Suppressor macrophage treated with lipopolysaccharide for 1 hour (primary cell): ENCODE results near the gene NLGN4Y.

Experiments used
- DNase-seq, 3 donors: peaks; one replicate each; pipeline ENCODE4 v3.0.0-alpha.2; 2020 to 2022

The NLGN4Y gene

DNA sequence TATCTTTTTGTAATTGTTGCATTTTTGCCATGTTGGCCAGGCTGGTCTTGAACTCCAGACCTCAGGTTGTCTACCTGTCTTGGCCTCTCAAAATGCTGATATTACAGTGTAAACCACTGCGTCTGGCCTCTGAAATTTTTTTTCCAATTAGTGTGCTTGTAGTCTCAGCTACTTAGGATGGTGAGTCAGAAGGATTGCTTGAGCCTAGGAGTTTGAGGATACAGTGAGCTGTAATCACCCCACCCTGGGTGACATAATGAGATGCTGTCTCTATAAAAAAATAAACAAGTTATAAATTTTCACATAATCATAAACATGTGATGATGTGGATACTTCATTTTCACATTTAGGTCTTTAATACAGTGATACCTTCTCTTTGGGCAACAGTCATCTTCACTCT, 154.9 kb downstream of the NLGN4Y start:
- no peak for DNase-seq

DNA sequence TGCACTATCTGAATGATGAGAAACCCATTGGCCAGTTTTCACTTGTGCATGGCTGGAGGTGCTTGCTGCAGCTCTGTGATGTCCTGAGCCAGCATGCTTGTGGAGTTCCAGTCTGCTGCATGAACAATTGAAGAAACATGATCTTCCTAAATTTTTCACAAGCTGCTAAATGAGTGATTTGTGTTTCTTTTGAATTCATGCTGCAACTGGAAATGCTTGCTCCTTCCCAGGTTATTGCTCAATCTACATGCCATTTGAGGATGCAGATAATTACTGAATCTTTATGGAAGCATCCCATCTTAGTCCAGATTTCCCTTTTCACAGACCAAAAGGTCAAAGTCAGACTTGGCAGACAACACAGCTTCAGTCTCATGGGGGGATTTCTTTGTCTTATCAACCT, 170.2 kb downstream of the NLGN4Y start:
- no peak for DNase-seq

DNA sequence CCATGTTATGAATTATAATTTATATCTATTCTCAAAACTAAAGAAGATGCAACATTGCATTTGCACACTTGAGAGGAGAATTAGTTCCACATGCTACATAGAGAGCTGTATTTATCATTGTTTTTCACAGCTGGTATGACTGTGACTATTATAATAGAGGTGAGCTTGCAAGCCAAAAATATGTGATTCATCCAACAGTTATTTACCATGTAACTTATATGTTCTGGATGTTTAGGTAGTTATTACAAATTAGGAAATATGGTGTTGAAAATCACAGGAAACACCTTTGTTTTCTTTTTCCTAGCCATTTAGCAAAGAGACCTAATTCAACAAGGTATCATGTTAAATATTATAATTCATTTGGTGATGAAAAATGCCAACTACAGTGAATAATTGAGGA, 183.8 kb downstream of the NLGN4Y start:
- no peak for DNase-seq

- DNase-seq: no peak
Measured at GRCh38 chrY:14741596-14741995, 217.3 kb downstream of the NLGN4Y start.

DNA sequence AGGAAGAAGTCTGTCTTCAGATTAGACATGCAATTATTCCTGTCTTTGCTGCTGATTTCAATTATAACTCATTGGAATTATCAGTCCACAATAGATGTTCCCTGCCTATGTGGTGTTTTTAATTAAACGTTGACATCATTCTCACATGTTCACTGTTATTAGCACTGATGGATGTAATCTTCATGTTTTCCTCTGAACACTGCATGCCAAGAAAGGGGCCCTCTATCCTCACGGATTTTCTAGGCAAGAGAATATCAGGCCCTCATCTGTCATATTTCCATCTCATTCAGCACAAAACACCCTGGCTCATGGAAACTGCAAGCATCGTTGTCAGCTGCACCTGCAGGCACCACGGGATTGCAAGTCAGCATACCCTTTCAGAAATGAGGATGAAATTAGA, 224.0 kb downstream of the NLGN4Y start:
- DNase-seq: no peak

DNA sequence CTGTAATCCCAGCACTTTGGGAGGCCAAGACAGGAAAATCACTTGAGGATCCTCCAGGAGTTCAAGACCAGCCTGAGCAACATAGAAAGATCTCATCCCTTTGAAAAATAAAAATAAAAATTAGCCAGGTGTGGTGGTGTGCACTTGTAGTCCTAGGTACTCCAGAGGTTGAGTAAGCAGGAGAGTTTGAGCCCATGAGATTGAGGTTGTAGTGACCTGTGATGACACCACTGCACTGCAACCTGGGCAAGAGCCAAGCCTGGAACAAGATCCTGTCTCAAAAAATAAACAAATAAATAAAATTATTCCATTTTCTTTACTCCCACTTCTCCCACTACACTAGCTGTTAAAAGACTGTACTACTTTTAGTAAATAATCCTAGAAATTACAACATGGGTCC, 231.2 kb downstream of the NLGN4Y start:
- DNase-seq: no peak

- no peak for DNase-seq
Measured at GRCh38 chrY:14762903-14763302, 238.6 kb downstream of the NLGN4Y start.

- DNase-seq: no peak
Measured at GRCh38 chrY:14763600-14763999, 239.3 kb downstream of the NLGN4Y start.

DNA sequence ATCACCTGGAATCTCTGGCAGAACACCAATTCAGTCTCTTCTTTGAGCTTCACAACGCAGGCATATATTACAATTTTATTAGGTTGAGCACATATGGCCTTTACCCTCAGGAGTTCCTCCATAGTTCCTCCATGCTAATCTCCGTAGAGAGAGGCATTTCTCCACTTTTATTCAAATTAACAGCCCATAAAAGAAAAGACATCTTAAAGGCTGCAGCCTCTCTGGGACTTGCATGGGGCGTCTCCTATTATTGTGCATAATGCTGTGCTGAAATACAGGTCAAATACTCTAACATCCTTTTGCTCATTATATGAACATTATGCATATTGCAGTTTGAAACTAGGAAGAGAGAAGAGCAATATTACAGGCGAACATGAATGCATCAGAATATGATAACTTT, 253.9 kb downstream of the NLGN4Y start:
- no peak for DNase-seq

GRCh38 chrY:14793104-14793503, 268.8 kb downstream of the NLGN4Y start:
- no peak for DNase-seq

- DNase-seq: no peak
Measured at GRCh38 chrY:14793674-14794073, 269.3 kb downstream of the NLGN4Y start.

GRCh38 chrY:14798010-14798409, 273.7 kb downstream of the NLGN4Y start:
- no peak for DNase-seq

GRCh38 chrY:14801096-14801495, 276.8 kb downstream of the NLGN4Y start:
- DNase-seq: no peak

GRCh38 chrY:14802125-14802524, 277.8 kb downstream of the NLGN4Y start:
- no peak for DNase-seq

- DNase-seq: no peak
Measured at GRCh38 chrY:14804041-14804440, 279.7 kb downstream of the NLGN4Y start.

- DNase-seq: no peak
Measured at GRCh38 chrY:14818452-14818851, 294.1 kb downstream of the NLGN4Y start.

DNA sequence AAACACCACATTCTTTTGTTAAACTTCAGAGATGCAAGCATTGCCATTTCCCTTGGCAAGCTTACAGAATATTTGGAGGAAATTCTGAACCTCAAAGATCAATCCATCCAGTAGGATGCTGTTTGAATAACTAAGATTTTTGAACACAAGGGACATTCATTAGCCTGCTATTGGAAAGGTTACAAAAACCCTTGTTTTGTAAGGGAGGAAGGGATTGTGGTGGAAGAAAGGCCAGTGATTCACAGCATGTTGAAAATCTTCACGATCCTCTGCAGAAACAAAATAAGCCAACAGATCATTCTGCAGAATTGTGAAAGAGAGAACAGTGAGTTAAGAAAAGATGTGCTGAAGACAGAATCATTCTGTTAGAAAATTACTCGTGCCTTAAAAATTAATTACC, 297.9 kb downstream of the NLGN4Y start:
- DNase-seq: no peak

DNA sequence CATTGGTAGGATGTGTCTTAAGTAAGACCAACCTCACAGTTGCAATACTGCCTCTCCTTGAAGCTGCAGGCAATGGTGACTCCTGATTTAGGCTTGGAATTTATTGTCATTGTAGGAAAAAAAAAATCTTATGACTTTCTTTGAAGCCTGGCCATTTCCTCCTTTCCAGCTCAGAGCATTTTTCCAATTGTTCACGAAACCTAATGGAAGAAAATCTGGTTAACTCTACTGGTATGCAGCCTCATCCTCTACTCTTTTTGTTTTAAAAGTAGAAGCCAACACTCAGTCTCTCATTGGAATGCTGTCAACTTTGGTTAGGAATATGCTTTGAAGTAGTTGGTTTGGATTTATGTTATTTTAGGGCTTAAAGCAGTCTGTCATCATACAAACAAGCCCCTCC, 298.6 kb downstream of the NLGN4Y start:
- no peak for DNase-seq

- DNase-seq: no peak
Measured at GRCh38 chrY:14824583-14824982, 300.3 kb downstream of the NLGN4Y start.

- DNase-seq: no peak
Measured at GRCh38 chrY:14825728-14826127, 301.4 kb downstream of the NLGN4Y start.

GRCh38 chrY:14828531-14828930, 304.2 kb downstream of the NLGN4Y start:
- DNase-seq: no peak

- no peak for DNase-seq
Measured at GRCh38 chrY:14829366-14829885, 305.1 kb downstream of the NLGN4Y start.

GRCh38 chrY:14834103-14835060, 310.1 kb downstream of the NLGN4Y start:
- DNase-seq: no peak

GRCh38 chrY:14837466-14837865, 313.1 kb downstream of the NLGN4Y start:
- no peak for DNase-seq

- DNase-seq: no peak
Measured at GRCh38 chrY:14850734-14851133, 326.4 kb downstream of the NLGN4Y start.
